ENCODE data around the gene ELFN2. TPM values are rescaled to one million over a fixed set of nuclear protein-coding genes. Genes with fewer than 3 reads are reported as not detected.
"Not testable (repeated sequence)": the region's sequence is repeated elsewhere in the genome, so short reads cannot be mapped to it uniquely, and the experiment has no call there.

ELFN2 gene, protein sequence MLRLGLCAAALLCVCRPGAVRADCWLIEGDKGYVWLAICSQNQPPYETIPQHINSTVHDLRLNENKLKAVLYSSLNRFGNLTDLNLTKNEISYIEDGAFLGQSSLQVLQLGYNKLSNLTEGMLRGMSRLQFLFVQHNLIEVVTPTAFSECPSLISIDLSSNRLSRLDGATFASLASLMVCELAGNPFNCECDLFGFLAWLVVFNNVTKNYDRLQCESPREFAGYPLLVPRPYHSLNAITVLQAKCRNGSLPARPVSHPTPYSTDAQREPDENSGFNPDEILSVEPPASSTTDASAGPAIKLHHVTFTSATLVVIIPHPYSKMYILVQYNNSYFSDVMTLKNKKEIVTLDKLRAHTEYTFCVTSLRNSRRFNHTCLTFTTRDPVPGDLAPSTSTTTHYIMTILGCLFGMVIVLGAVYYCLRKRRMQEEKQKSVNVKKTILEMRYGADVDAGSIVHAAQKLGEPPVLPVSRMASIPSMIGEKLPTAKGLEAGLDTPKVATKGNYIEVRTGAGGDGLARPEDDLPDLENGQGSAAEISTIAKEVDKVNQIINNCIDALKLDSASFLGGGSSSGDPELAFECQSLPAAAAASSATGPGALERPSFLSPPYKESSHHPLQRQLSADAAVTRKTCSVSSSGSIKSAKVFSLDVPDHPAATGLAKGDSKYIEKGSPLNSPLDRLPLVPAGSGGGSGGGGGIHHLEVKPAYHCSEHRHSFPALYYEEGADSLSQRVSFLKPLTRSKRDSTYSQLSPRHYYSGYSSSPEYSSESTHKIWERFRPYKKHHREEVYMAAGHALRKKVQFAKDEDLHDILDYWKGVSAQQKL
- total RNA-seq = 14.7 TPM

DNA sequence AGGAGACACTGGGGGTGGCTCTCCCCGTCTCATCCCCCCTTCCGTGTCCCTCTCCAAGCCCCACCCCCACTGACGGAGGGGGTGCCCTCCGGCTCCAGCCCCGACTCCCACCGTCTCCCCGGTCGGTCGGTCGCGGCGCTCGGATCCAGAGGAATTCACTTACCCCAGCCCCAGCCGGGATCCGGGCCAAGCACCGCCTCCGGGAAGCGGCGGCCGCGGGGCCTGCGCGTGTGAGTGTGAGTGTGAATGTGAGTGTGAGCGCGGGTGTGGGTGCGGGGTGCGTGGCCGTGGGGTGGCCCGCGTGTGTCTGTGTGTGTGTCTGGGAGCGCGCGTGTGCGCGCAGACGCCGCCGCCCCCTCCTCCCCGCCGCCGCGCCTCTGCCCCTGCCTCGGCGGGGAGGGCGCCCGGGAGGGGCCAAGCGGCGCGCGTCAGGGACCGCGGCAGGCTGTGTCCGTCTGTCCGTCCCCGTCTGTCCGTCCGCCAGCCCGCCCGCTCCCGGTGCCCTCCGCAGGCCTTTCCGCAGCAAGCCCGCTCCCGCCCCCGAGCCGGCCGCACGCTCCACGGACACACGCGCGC, at the start of gene ELFN2:
TSS of gene ELFN2 (minus strand) at position 345 of the 576 bp plus-strand sequence. CDS start 51,945 bp downstream, outside the sequence.
- no peak for DNase-seq

- no peak for DNase-seq
Measured at GRCh38 chr22:37476389-37477329, 49.4 kb upstream of the ELFN2 start.

DNA sequence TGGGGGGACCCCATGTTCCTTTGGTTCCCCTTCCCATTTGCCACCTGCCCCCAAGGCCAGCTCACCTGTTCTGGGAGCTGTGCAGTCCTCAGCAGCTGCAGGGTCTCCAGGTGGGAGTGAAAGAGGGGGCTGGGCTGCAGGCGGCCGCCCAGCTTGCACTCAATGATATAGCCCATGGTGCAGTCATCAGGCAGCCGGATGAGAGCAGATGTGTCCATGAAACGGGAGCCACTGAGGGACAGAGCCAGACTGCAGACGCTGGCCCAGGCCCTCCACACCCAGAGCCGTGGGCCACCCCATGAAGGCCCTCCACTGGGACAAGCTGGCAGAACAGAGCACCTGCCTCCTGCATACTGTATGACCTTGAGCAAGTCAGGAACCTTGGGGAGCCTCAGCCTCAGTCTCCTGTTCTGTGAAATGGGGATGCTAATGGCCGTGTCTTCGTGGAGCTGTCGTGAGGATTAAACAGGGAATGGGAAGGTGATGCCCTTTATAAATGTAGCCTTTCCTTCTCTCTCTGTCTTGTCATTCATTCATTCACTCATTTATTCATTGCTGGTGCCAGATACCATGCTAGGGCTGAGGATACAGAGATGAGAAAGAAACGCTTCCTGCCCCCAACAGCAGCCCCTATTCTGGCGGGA, 47.3 kb upstream of the ELFN2 start:
- DNase-seq = no peak

DNA sequence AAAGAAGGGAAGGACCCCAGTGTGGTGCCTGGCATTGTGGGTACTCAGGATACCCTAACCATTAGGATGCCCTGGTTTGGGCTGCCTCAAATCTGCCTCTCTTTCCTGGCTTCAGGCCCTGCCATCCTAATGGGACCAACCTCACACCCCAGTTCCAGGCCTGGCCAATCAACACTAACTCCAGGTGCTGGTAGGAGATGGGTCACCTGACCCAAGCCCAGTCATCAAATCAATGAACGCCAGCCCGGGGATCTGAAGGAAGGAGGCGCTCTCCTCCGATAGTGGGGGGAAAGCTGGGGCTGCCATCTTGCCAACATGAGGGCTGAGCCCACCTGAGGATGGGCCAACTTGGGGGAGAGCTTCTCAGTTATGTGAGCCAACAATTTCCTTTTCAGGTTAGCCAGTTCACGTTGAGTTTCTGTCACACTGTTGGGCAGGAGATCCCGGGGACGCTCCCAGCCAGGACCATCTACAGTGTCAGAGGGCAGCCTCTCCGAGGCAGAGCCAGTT, 46.2 kb upstream of the ELFN2 start:
- DNase-seq = no peak

DNA sequence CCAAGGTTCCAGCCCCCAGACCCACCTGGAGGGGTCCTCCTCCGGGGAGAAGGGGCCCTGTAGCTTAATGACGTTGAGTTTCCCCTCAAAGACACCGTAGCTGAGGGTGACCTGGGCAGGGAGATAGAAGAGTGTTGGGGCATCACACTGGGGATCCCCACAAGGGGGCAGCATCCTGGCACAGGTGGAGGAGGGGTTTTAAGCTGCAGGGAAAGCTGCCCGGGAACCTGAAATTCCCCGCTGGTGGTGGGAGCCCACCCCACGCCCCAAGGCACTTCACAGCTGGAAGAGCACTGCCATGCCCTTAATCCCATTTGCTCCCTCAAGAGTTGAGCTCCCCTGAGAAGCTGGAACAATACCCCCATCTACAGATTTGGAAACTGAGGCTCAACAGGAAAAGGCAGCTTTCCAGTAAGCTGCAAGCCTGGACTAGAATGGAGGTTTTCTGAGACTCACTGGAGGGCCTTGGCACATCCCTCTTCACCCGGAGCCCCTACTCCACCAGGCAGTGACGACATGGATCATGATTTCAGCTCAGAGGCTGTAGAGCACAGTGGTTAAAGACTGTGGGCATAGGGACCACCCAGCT, 45.2 kb upstream of the ELFN2 start:
- no peak for DNase-seq

DNA sequence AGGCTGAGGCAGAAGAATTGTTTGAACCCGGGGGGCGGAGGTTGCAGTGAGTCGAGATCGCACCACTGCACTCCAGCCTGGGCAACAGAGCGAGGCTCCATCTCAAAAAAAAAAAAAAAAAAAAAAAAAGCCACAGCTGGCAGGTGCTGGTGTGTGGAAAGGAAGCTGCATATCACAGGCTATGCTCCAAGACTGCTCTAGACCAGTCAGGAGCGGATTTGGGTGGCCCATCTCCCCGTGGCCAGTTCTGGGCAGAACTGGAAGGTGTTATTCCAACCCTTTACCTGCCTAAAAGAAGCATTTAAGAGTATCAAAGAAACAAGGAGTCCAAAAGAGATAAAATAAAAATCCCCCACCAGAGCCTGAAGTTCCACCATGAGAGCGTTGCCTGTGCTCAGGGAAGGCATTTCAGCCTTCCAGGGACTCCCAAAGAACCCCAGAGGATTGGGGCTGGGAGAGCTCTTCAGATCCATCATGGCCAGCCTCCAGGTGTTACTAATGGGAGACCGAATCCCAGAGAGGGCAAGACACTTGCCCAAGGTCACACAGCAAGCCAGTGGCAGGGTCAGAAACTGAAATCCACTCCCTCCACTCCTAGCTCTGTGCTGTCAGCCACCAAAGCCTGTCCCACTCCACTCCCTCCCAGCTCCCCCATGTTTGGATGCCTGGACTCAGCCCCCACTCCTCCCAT, 44.6 kb upstream of the ELFN2 start:
- DNase-seq = no peak

GRCh38 chr22:37470087-37470445, 42.8 kb upstream of the ELFN2 start:
- DNase-seq = no peak

GRCh38 chr22:37469416-37470086, 42.3 kb upstream of the ELFN2 start:
- no peak for DNase-seq

DNA sequence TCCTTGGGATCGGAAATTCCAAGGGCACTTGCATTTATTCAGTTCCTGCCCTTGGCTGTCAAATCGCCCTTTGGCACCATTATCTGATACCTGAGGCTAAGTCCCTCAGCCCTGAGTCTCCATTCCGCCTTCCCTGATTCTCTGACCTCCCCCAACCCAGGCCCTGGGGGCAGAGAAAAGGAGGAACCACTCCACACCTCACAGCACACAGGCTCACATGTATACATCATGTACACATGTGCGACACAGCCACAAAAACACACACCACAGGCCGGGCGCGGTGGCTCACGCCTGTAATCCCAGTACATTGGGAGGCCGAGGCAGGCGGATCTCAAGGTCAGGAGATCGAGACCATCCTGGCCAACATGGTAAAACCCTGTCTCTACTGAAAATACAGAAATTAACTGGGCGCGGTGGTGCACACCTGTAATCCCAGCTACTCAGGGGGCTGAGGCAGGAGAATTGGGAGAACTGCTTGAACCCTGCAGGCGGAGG, 41.0 kb upstream of the ELFN2 start:
- not testable (repeated sequence) for DNase-seq

- no peak for DNase-seq
Measured at GRCh38 chr22:37467391-37467955, 40.2 kb upstream of the ELFN2 start.

DNA sequence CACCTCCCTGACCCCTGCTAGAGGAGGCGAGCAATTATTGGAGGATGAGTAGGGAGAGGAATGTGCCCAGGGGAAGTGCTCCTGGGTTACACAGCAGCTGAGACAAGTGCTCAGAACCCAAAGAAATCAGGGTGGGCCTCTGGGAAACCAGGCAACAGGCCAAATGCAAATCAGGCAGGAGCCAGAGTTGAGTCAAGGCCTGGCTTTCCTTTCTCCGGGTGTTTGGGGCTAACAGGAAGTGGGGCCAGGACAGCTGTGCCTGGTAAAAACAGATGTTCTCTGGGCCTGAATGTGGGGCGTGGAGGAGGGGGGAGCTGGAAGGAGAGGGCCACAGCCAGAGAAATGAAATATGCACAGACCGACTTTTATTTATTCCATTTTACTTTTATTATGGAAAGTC, 36.9 kb upstream of the ELFN2 start:
- no peak for DNase-seq

GRCh38 chr22:37462983-37463382, 35.7 kb upstream of the ELFN2 start:
- no peak for DNase-seq

DNA sequence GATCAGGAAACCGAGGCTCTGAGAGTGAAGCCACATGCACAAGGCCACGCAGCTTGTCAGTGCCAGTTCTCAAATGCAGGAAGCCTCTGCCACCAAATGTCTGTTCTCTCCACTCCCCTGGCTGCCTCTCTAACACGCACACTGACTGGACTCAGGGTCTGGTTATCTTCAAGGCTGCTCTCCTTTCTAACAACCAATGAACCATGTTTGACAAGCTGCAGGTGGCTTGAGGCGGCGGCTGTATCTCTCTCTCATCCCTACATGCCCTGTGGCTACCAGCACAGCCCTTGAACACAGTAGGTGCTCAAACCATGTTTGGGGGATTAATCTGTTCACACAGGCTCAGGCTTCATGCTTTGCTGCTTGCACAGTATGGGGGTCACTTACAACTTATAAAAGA, 35.2 kb upstream of the ELFN2 start:
- no peak for DNase-seq

DNA sequence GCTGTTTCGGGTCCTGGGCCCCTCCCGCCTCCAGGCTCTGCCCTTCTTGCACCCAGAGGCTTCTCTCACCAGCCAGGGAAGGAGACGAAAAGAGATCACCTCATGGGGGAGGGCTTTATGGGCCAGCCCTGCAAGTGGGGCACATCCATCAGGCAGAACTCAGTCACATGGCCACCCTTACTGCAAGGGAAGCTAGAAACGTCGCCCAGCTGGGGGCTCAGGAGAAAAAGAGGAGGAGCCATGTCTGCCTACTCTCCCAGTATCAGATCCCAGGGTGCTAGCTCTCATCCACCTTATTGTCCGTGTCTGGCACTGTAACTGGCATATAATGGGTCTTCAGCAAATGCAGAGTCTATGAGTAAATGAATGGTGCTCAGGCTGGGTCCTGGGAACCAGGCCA, 34.7 kb upstream of the ELFN2 start:
- DNase-seq = no peak

- no peak for DNase-seq
Measured at GRCh38 chr22:37460684-37461083, 33.4 kb upstream of the ELFN2 start.

GRCh38 chr22:37459206-37459605, 31.9 kb upstream of the ELFN2 start:
- no peak for DNase-seq

DNA sequence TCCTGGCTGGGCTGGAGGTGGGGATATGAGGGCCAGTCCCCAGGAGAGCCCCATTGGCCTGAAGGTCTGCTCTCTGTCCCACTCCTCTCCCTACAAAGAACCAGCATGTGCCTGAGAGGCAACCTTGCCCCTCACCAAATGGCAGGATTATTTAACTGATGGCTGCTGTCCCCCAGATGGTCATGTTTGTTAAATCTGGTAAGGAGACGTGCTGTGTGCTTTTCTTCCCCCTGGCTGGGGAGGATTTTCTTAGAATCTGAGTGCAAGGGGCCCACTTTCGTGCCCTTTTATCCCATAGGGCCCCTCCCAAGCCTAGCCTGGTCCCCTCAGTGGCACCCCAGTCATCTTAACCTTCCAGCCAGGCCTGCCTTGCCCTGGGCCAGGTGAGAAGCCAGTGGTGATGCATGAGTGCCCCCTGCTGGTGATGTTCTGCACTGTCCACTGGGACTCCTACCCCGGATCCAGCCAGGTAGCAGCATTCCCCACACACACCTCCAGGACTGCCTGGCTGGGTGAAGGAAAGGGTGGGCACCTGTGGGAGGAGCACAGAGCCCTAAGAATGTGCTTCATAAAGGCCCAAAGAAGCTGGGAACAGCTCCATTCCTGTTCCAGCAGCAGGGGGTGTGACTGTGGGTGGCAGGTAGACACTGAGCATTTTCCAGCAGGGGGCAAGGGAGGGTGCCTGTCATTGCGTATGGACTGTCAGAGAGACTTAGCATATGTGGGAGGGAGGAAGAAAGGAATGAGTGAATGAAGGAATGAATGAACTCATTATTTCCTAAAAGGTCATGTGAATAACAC, 30.0 kb upstream of the ELFN2 start:
- no peak for DNase-seq

GRCh38 chr22:37456346-37456745, 29.1 kb upstream of the ELFN2 start:
- DNase-seq = no peak
